Measurements from ENCODE around the gene IGF1R.

Gene IGF1R

GRCh38 chr15:98931004-98931403 is 282.7 kb downstream of the IGF1R start:
- no peaks in the 10 kb centered on the region for H3K27me3 ChIP-seq

GRCh38 chr15:98933406-98933805 is 285.1 kb downstream of the IGF1R start:
- H3K4me3 ChIP-seq (ENCODE audit: low read depth in 1 of 2, low read length in 1 of 2), result no peak overlapping the region
- no peak overlapping the region for H3K27ac ChIP-seq
- no peaks in the 10 kb centered on the region for H3K27me3 ChIP-seq
- TF ChIP-seq CTCF (IDR thresholded peaks at IDR 0.05), result no peak
- H3K9me3 ChIP-seq, result no peaks in the 10 kb centered on the region
- peaks cover 95% of the 10 kb centered on the region for H3K36me3 ChIP-seq
- no peaks in the 10 kb centered on the region for H3K4me1 ChIP-seq (ENCODE audit: control insufficient read depth in 1 of 2, insufficient read depth in 1 of 2, low read depth in 1 of 2, low read length in 1 of 2)

More at GRCh38 chr15:98931004-98931403, 282.7 kb downstream of the IGF1R start:
- H3K4me1 ChIP-seq (ENCODE audit: control insufficient read depth in 1 of 2, insufficient read depth in 1 of 2, low read depth in 1 of 2, low read length in 1 of 2), result no peaks in the 10 kb centered on the region
- TF ChIP-seq CTCF (IDR thresholded peaks at IDR 0.05), result no peak
- H3K4me3 ChIP-seq (ENCODE audit: low read depth in 1 of 2, low read length in 1 of 2), result no peak overlapping the region
- H3K27ac ChIP-seq, result no peak overlapping the region
- H3K9me3 ChIP-seq, result no peaks in the 10 kb centered on the region
- H3K36me3 ChIP-seq, result peaks cover 92% of the 10 kb centered on the region

- Histone ChIP-seq H3K36me3 (peaks cover 95% of the 10 kb centered on the region), H3K27me3 (no peaks in the 10 kb centered on the region)
Measured at GRCh38 chr15:98935736-98936135, 287.4 kb downstream of the IGF1R start.

GRCh38 chr15:98937413-98938104 is 289.2 kb downstream of the IGF1R start:
- H3K4me3 ChIP-seq (ENCODE audit: low read depth in 1 of 2, low read length in 1 of 2), result no peak overlapping the region
- no peaks in the 10 kb centered on the region for H3K27me3 ChIP-seq
- no peaks in the 10 kb centered on the region for H3K9me3 ChIP-seq
- no peaks in the 10 kb centered on the region for H3K4me1 ChIP-seq (ENCODE audit: control insufficient read depth in 1 of 2, insufficient read depth in 1 of 2, low read depth in 1 of 2, low read length in 1 of 2)
- no peak overlapping the region for H3K27ac ChIP-seq
- H3K36me3 ChIP-seq, result peaks cover 95% of the 10 kb centered on the region
- no peak for TF ChIP-seq CTCF (IDR thresholded peaks at IDR 0.05)

More at GRCh38 chr15:98935736-98936135, 287.4 kb downstream of the IGF1R start:
- no peak overlapping the region for H3K27ac ChIP-seq
- H3K4me3 ChIP-seq (ENCODE audit: low read depth in 1 of 2, low read length in 1 of 2), result no peak overlapping the region
- H3K9me3 ChIP-seq, result no peaks in the 10 kb centered on the region
- no peak for TF ChIP-seq CTCF (IDR thresholded peaks at IDR 0.05)
- H3K4me1 ChIP-seq (ENCODE audit: control insufficient read depth in 1 of 2, insufficient read depth in 1 of 2, low read depth in 1 of 2, low read length in 1 of 2), result no peaks in the 10 kb centered on the region

- Histone ChIP-seq H3K27me3 (no peaks in the 10 kb centered on the region), H3K9me3 (no peaks in the 10 kb centered on the region), H3K4me1 (ENCODE audit: control insufficient read depth in 1 of 2, insufficient read depth in 1 of 2, low read depth in 1 of 2, low read length in 1 of 2) (no peaks in the 10 kb centered on the region), H3K27ac (no peak overlapping the region), H3K36me3 (peaks cover 95% of the 10 kb centered on the region), H3K4me3 (ENCODE audit: low read depth in 1 of 2, low read length in 1 of 2) (no peak overlapping the region)
- no peak for TF ChIP-seq CTCF (IDR thresholded peaks at IDR 0.05)
Measured at GRCh38 chr15:98938105-98938417, 289.7 kb downstream of the IGF1R start.

Data from neutrophil (primary cell).